GM12878 (cell line): ENCODE measurements around the gene MEIS2. TPM values are rescaled to one million over a fixed set of nuclear protein-coding genes. Genes with fewer than 3 reads are reported as not detected.
A peak's percentile ranks its signal among the peaks of the same experiment; 100 is the strongest.

Experiments
- ATAC-seq: fragments of 200-7000 bp; cut with Tn5 transposase; 3 replicates; pipeline ENCODE4 v1.9.1; 2020; ENCODE audit warnings: mild to moderate bottlenecking, moderate library complexity
- BruUV-seq: library from RNA; stranded (reverse); fragments of 400-500 nt; replicated peaks from 2 replicates; lab custom pipeline; 2021; lab: Mats Ljungman, UMichigan
- CTCF ChIA-PET: fragments of 300-600 bp; sonication (Branson Sonifier 250); formaldehyde crosslinking; extraction: SDS; loops from one replicate; lab custom pipeline; 2021; ENCODE audit warnings: inconsistent platforms; lab: Yijun Ruan, JAX
- POLR2A ChIA-PET: fragments of 350-600 bp; formaldehyde crosslinking; extraction: SDS; loops from one replicate; lab custom pipeline; 2021; ENCODE audit warnings: inconsistent platforms; lab: Charles Lee
- RAD21 ChIA-PET: fragments of 300-600 bp; sonication (Branson Sonifier 250); formaldehyde crosslinking; loops from one replicate; lab custom pipeline; 2023; ENCODE audit warnings: antibody characterized with exemption; ENCODE audit not compliant: unreplicated experiment; lab: Charles Lee
- SMC1A ChIA-PET: fragments of 300-600 bp; sonication (Branson Sonifier 250); formaldehyde crosslinking; loops from one replicate; lab custom pipeline; 2023; ENCODE audit not compliant: unreplicated experiment, uncharacterized antibody; lab: Charles Lee
- DNase-seq: peaks from one replicate; pipeline ENCODE4 v3.0.0-alpha.2; 2011; ENCODE audit warnings: low read depth, low spot score
- FAIRE-seq: peaks from 3 replicates; lab custom pipeline; 2011; peaks lifted over from hg19 to GRCh38; lab: Jason Lieb, UNC
- H2AFZ ChIP-seq: 2 replicates; pipeline ENCODE4 v1.6.0; 2011; ENCODE audit warnings: low read depth, low read length, control low read depth; ENCODE audit not compliant: control insufficient read depth
- H3K27ac ChIP-seq: 2 replicates; pipeline ENCODE4 v1.5.1; 2011; ENCODE audit warnings: control low read depth; ENCODE audit not compliant: control insufficient read depth, insufficient read depth
- H3K27me3 ChIP-seq, 2 experiments: replicated peaks in 1 of 2; 2 replicates each; pipeline versions ENCODE4 v1.6.0 to v1.6.1; 2011; ENCODE audit warnings: low read length in 1 of 2; ENCODE audit not compliant: control insufficient read depth in 2 of 2, insufficient read depth in 2 of 2
- H3K36me3 ChIP-seq, 2 experiments: 2 replicates each; pipeline ENCODE4 v1.5.1; 2011; ENCODE audit warnings: low read length in 1 of 2; ENCODE audit not compliant: control insufficient read depth in 2 of 2, insufficient read depth in 2 of 2
- H3K4me1 ChIP-seq: 2 replicates; pipeline ENCODE4 v1.6.1; 2011; ENCODE audit warnings: mild to moderate bottlenecking, low read length, moderate library complexity, mixed read lengths; ENCODE audit not compliant: control insufficient read depth, insufficient read depth
- H3K4me2 ChIP-seq: 2 replicates; pipeline ENCODE4 v1.6.0; 2011; ENCODE audit warnings: control low read depth; ENCODE audit not compliant: control insufficient read depth, insufficient read depth
- H3K4me3 ChIP-seq: fragments of 200-600 bp; sonication (generic); 2 replicates; pipeline ENCODE4 v1.5.1; 2016
- H3K79me2 ChIP-seq: 2 replicates; pipeline ENCODE4 v1.6.0; 2011; ENCODE audit warnings: low read length; ENCODE audit not compliant: control insufficient read depth, insufficient read depth
- H3K9ac ChIP-seq: 2 replicates; pipeline ENCODE4 v1.8.0; 2011; ENCODE audit warnings: low read length, control low read depth, mixed read lengths; ENCODE audit not compliant: control insufficient read depth, insufficient read depth
- H3K9me3 ChIP-seq: replicated peaks from 3 replicates; pipeline ENCODE4 v1.5.1; 2011; ENCODE audit warnings: mild to moderate bottlenecking, low read length; ENCODE audit not compliant: control insufficient read depth, insufficient read depth
- H4K20me1 ChIP-seq: 2 replicates; pipeline ENCODE4 v1.6.0; 2011; ENCODE audit not compliant: control insufficient read depth, insufficient read depth
- ASH2L ChIP-seq: fragments of 300-600, 200-600 bp; sonication (generic); IDR thresholded peaks from 2 replicates; pipeline ENCODE4 v1.6.1; 2017; ENCODE audit warnings: low read depth, mild to moderate bottlenecking, borderline replicate concordance
- BMI1 ChIP-seq: fragments of 450-650 bp; IDR thresholded peaks from 2 replicates; pipeline ENCODE4 v1.6.1; 2016; ENCODE audit warnings: mild to moderate bottlenecking, moderate library complexity, borderline replicate concordance
- CHD4 ChIP-seq: fragments of 200-600 bp; sonication (generic); IDR thresholded peaks from 2 replicates; pipeline ENCODE4 v1.6.1; 2016; ENCODE audit warnings: mild to moderate bottlenecking
- IKZF2 ChIP-seq, 2 experiments: fragments of 450-650 bp; IDR thresholded peaks; 2 replicates each; pipeline ENCODE4 v1.6.1; 2017; ENCODE audit warnings: mild to moderate bottlenecking in 2 of 2, moderate library complexity in 2 of 2
- IRF3 ChIP-seq: fragments of 450-650 bp; IDR thresholded peaks from 2 replicates; pipeline ENCODE4 v1.6.1; 2014; ENCODE audit warnings: mild to moderate bottlenecking
- RB1 ChIP-seq: fragments of 450-650 bp; formaldehyde crosslinking; IDR thresholded peaks from 2 replicates; pipeline ENCODE4 v1.6.1; 2017; ENCODE audit warnings: mild to moderate bottlenecking, borderline replicate concordance
- YBX1 ChIP-seq: fragments of 450-650 bp; IDR thresholded peaks from 2 replicates; pipeline ENCODE4 v1.6.1; 2016; ENCODE audit warnings: antibody characterized with exemption
- ZSCAN29 ChIP-seq: fragments of 450-650 bp; IDR thresholded peaks from 2 replicates; pipeline ENCODE4 v1.6.1; 2017; ENCODE audit warnings: mild to moderate bottlenecking, moderate library complexity
- WGBS: methylation state at CpG from one replicate; pipeline ENCODE4 v1.1.6; 2016; ENCODE audit warnings: low lambda C conversion rate; ENCODE audit not compliant: insufficient replicate concordance, insufficient coverage; ENCODE audit errors: missing lambda C conversion rate; 5-methylcytosine and 5-hydroxymethylcytosine counted together
- in situ Hi-C: fragments of 300-500 bp; cut with MboI; formaldehyde crosslinking; loops from 9 replicates; pipeline ENCODE4 v1.14.3; 2018; ENCODE audit warnings: mixed read lengths
- intact Hi-C: fragments of 100-400 bp; cut with micrococcal nuclease; formaldehyde crosslinking; loops from one replicate; pipeline ENCODE4 v1.14.2; 2022; ENCODE audit not compliant: unreplicated experiment
- polyA plus RNA-seq, 11 experiments: library from polyadenylated mRNA; depleted of rRNA in 4 of 11; unstranded in 6 of 11; stranded (reverse) in 5 of 11; fragments of >200 nt; fragmentation: Nextera tagmentation in 4 of 11; fragmentation: Illumina TruSeq in 1 of 11; extraction: Ambion mirVana in 4 of 11; extraction: Trizol in 1 of 11; gene quantifications; 1 replicate in 1 of 11; 2 replicates in 10 of 11; pipeline versions ENCODE4 v1.2.1 to v1.2.3, GENCODE V29; 2011 to 2016; ENCODE audit warnings: inconsistent platforms in 2 of 11, missing spikeins in 2 of 11, low read depth in 1 of 11
- total RNA-seq, 4 experiments: library from RNA; depleted of rRNA in 3 of 4; stranded (reverse); fragments of >200 nt in 3 of 4; fragmentation: Illumina TruSeq in 1 of 4; extraction: Trizol in 1 of 4; gene quantifications; 2 replicates each; pipeline versions ENCODE4 v1.2.1 to v1.2.3, GENCODE V29; 2013 to 2021
- TF ChIP-seq, protein P1 (sequence below): fragments of 450-650 bp; IDR thresholded peaks from 2 replicates; pipeline ENCODE4 v1.6.1; 2016; ENCODE audit warnings: mild to moderate bottlenecking

Gene MEIS2
- total and polyA plus RNA-seq, 10 of the 15 experiments (the other 5 are each of a cell fraction or from before 2014, with no cell fraction given) = 9.2 to 54.0 (median 20.4) TPM

DNA sequence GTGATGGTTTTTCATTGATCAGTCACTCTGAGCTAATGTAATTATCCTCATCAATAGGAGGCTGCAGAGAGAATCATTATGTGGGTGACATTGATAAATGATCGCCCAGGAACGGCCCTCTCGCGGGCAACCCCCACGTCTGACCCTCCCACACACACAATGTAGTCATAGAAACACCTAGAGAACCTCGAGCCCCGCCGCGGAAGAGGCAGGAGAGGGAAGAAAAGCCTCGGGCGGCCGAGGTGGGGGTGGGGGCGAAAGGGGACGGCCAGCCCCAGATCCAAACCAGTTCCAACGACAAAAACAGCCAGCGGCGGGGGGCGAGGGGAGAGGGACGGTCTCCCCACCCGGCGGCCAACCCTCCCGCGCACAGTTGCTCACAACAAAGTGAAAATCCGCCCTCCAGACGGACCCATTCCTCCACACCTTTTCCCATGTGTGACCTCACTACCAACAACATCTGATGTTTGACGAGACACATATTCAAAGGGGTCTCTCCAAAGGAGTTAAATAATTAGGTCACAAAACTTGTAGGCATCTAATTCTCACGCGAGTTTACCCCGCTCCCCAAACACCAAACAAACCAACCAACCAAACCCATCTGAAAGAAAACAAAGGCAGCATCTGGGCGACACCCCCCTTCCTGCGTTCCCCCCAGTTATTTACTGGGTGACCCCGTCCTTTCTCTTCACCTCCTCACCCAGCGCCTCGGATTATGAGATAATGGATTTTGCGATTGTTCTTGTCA is 213.0 kb downstream of the MEIS2 start (continued):
- TF ChIP-seq, protein P1, sequence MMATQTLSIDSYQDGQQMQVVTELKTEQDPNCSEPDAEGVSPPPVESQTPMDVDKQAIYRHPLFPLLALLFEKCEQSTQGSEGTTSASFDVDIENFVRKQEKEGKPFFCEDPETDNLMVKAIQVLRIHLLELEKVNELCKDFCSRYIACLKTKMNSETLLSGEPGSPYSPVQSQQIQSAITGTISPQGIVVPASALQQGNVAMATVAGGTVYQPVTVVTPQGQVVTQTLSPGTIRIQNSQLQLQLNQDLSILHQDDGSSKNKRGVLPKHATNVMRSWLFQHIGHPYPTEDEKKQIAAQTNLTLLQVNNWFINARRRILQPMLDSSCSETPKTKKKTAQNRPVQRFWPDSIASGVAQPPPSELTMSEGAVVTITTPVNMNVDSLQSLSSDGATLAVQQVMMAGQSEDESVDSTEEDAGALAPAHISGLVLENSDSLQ = peak; percentile 91

DNA sequence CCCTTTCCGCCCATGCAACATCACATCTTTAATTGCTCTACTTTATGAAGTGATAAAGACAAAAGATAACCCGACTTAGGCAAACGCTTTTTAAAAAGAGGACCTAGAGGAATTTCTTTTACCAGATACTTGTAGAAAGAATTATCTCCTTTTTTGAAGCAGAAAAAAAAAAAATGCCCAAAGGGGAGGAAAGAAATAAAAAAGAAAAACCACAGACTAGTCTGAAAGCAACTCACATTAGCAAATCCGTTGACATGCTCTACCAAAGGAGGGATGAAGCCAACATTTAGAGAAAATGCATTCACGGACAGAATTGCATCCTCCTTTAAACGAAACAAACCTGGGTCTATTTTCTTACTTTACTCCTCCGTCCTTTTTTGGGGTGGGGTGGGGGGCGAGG is 213.6 kb downstream of the MEIS2 start:
- CTCF ChIA-PET = interaction anchor here (1.0 kb wide), 1 partner anchor 219 kb away, joined by 3 read pairs; no protein-coding TSS in a partner anchor
- Histone ChIP-seq H3K4me1 (no peaks in the 10 kb centered on the region; the same call in 1 of the 2 replicates), H3K27me3 (peaks cover 10 to 33% of the 10 kb centered on the region in 2 experiments), H3K4me2 (no peak overlapping the region), H2AFZ (no peak overlapping the region), H3K27ac (no peak overlapping the region), H3K79me2 (no peaks in the 10 kb centered on the region), H3K4me3 (no peak overlapping the region), H3K9me3 (no peaks in the 10 kb centered on the region), H4K20me1 (no peaks in the 10 kb centered on the region), H3K36me3 (no peaks in the 10 kb centered on the region), H3K9ac (no peak overlapping the region)
- SMC1A ChIA-PET = interaction anchor here (1.9 to 11.0 kb wide), 2 partner anchors 215 to 219 kb away, joined by 7 to 130 read pairs; partner anchors contain the start of gene MEIS2
- POLR2A ChIA-PET = no interaction called here
- no peak for ATAC-seq
- no peak for FAIRE-seq
- 37% methylated on average over 8 of the region's 8 CpGs for WGBS
- TF ChIP-seq IRF3 (no peak), ZSCAN29 (no peak), BMI1 (0 out of 2 replicates have a peak, but pooled peaks have one; percentile 12), CHD4 (no peak), YBX1 (no peak), RB1 (no peak), ASH2L (no peak), IKZF2 (IDR thresholded peaks at IDR 0.05) (no peak)
- DNase-seq = no peak
- RAD21 ChIA-PET = interaction anchor here (1.3 kb wide), 1 partner anchor 218 kb away, joined by 3 read pairs; no protein-coding TSS in a partner anchor
- no TSS peak for BruUV-seq
- intact Hi-C loops = loop anchor here (10.0 kb wide), 2 partner anchors 128 to 242 kb away; no protein-coding TSS in a partner anchor
- in situ Hi-C loops = loop anchor here (25.0 kb wide), 1 partner anchor 1001 kb away; no protein-coding TSS in a partner anchor
